ENCODE measurements around the gene NTN4.
"Not testable (repeated sequence)": the region's sequence is repeated elsewhere in the genome, so short reads cannot be mapped to it uniquely, and the experiment has no call there.

Gene NTN4

DNA sequence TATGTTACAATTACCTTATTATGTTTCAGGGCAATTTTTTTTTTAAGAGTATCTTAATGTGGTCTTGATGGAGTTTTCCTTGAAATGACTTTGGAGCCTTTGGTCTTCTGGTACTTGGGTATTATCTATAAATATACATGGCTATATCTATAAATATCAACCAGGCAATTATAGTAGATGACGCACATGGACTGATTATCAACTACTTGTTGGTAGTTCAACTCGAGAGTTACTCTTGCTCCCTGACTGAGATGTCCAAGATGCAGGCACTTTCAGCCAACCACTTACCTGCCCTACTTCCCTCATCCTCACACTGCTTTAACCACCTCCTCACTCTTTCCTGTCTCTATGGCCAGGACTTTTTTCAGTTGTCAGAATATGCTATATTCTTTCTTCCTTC is 85.4 kb downstream of the NTN4 start:
- DNase-seq: no peak

DNA sequence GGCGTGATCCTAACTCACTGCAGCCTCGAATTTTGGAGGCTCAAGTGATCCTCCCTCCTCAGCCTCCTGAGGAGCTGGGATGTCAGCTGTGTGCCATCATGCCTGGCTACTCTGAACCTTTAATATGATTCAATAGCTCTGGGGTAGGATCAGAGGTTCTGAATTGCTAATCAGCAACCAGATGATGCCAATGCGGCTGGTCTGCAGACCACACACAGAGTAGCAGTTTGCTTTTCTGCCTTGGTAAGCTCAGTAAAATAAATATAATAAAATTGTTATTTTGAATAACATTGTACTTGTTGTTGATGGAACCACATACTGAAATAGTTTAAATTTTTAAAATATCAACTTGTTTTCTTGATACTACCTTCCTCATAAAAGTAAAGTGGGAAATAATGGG is 86.6 kb downstream of the NTN4 start:
- DNase-seq: no peak

DNA sequence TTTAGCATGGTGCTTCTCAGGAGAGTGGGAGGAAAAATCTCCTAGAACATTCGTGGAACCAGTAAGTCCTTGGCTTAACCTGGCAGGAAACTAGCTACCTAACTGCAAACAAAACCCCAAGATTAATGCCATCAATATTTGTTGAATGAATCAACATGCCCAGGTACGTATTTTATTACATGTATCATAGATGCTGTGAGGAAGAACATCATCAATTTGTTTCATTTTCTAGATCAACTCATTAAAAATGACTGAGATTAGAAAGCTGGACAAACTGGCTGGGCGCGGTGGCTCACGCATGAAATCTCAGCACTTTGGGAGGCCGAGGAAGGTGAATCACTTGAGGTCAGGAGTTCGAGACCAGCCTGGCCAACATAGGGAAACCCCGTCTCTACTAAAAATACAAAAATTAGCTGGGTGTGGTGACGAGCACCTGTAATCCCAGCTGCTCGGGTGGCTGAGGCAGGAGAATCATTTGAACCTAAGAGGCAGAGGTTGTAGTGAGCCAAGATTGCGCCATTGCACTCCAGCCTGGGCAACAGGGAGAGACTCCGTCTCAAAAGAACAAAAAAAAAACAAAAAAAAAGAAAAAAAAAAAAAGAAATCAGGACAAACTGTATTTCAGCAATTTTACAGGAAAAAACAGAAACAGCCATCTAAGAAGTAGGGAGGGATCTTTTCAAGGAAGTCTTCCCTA is 88.7 kb downstream of the NTN4 start:
- DNase-seq: no peak

DNA sequence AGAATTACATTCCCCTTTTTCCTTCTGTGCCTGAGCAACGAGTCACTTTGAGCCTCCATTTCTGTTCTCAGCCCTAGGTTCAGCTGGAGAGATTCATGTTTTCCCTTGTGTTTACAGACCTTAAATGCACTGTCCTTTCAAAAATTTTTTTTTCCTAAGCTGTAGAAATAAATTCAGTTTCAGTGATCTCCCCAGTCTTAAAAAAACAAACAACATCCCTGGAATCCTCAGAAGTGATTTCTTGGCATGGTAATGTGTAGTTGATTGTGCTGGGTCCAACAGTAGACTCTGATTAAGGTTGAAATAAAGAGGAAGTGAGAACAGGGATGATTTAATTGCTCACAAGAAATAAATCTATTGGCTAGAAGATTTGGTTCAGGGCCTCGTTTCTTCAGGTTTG is 89.3 kb downstream of the NTN4 start:
- DNase-seq: no peak

DNA sequence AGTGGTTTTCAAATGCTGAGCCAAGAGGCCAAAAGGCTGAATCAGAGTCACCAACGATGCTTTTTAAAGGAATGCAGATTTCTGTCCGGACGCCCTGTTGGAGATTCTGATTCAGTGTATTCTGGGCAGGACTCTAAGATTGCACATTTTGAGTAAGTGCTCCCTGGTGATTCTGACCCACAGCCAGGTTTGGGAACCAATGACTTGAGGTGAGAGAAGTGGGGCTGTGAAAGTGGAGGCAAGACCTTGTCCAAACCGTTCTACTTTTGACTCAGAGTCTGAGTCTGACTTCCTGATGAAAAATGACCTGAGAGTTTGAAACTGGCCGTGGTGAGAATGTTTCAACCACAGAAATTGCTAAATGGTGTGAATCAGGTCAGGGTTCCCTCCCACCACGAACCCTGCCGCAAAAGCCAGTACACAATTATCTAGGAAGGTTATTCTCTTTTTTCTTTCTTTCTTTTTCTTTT is 90.2 kb downstream of the NTN4 start:
- DNase-seq: no peak

DNA sequence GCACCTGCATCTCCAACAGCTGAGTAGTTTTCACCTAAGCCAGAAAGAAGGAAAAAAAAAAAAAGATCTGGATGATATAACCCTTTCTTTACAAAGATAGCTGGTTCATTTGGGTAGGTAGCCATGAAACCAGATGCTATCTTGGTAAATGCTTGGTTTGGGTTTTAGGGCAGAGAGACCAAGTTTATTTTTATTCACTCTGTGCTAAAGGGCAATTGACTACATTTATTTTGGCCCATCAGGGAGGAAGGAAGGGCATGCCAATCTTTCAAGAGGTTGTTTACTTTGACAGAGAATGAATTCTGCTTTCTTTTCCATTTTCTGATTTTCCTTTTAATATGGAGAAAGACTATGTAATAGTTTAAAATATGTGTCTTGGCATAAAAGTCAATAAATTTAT is 91.0 kb downstream of the NTN4 start:
- no peak for DNase-seq

DNA sequence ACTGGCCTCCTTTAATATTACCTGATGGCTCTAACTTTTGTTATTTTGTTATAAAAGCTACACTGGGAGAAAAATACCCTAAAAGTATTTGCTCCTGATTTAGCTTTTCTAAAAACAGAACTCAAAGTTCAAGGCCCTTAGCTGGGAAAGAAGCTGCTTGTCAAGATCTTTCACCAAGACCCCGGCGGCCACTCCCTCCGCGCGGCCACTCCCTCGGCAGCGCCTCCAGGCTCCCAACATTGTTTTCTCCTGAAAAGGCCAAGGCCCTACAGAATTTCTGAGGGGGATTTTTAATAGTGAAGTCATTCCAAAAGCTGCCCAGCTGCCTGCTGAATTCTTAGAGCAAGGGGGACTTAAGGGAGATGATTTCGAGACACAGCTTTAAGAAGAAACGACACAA is 96.4 kb downstream of the NTN4 start:
- DNase-seq: no peak

DNA sequence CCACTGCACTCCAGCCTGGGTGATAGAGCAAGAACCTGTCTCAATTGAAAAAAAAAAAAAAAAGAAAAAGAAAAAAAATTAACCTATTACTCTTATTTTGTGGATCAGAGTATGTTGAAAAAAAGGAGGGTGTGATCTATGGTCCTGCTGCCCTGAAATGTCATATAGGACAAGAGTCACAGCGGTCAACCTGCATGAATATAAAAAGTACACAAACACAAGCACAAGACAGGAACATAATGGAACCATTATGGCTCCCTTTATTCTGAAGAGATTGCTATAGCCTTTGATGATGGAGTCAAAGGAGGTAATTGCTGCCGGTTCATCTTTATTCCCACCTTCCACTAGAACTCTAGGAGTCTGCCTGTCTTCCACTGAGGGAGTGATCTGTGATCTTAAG is 96.9 kb downstream of the NTN4 start:
- no peak for DNase-seq

DNA sequence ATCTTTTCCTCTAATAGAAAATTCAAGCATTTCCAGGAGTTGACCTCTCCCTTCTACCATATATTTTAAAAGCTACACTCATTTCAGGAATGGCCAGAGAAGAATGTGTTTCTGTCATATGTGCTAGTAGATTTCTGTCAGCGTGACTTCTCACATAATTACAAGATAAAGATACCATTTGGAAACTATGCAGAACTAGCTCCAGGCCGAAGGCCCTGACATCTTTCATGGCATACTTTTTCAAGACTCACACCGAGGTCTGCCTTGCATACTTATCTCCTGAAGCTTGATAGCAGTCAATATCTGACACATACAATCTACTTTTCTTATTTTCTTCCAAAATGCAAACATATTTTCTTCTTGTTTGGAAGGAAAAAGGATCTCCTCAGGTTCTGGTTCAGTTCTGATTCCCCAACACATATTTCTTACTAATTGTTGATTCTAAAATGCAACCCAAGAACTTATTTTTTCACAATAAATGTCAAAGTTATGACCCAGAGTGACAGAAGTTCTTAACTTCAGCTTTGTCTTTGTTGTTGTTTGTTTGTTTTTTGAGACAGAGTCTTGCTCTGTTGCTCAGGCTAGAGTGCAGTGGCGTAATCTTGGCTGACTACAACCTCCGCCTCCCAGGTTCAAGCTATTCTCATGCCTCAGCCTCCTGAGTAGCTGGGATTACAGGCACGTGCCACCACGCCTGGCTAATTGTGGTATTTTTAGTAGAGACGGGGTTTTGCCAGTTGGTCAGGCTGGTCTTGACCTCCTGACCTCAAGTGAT is 99.5 kb downstream of the NTN4 start:
- no peak for DNase-seq

DNA sequence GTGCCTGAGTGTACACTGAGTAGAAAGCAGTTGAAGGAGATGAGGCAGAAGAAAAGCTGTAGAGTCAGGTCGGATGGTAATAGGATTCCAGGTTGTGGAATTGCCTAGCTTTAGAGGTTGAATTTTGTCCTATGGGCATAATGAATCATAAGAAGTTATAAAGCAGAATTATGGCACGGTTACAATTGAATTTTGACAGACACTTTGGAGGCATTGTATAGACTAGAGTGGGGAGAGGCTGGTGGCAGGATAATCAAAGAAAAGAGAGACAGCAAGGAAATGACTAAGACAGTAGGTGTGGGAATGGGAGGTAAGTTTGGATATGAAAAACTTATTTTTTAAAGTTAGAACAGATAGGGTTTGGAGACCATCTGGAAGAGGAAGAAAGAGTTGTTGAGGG is 102.6 kb downstream of the NTN4 start:
- DNase-seq: no peak

DNA sequence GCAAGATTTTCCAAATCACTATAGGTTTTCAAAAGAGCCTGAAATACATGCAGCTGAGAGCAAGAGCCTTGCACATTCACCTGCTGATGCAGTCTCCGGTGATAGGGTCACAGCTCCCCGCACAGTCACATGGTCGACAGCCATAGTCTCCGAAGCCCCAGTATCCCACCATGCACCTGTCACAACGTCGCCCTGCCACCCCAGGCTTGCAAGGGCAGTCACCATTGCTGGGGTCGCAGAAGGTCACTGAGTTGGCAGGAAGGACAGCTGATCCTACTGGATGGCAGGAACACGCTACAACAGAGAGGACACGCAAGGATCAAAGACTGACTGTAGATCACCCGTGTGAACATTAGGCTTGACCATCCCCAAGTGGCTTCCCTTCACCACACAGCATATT is 107.1 kb downstream of the NTN4 start:
- no peak for DNase-seq

DNA sequence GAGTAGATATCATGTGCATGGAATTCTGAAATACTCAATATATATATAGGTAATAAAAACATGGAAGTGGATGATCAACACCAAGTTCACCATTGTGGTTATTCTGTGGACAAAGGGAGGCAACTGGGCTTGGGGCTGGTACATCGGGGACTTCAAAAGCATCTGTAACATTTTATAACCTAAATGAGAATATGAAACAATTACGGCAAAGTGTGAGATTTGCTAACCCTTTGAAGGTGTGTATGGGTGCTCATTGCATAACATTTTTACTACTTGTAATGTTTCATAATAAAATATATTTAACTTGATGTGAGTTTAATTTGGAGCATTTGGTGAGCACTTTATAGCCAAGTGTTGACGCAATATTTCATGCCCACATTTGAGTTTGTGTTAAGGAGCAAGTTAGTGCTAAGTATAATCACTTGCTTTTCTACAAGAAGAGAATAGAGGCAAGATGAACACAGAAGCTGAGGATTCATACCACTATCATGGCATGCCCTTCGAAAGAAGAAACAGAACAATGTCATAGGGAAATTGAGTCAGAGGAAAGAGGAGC is 109.3 kb downstream of the NTN4 start:
- DNase-seq: no peak

DNA sequence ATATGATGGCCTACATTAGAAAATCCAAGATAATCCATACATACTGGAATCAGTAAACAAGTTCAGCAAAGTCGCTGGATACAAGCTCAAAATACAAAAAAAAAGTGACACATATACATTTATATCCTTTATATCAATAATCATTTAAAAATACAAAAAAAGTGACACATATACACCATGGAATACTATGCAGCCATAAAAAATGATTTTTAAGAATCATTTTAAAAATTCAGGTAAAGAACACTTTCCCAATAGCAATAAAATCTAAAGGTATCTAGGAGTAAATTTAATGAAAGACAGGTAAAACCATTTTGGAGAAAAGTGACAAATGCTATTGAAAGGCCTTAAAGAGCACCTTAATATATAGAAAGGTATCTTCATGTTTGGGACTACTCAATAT is 111.9 kb downstream of the NTN4 start:
- no peak for DNase-seq

DNA sequence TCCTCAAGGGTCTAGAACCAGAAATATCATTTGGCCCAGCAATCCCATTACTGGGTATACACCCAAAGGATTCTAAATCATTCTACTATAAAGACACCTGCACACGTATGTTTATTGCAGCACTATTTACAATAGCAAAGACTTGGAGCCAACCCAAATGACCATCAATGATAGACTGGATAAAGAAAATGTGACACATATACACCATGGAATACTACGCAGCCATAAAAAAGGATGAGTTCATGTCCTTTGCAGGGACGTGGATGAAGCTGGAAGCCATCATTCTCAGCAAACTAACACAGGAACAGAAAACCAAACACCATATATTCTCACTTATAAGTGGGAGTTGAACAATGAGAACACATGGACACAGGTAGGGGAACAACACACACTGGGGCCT is 112.8 kb downstream of the NTN4 start:
- not testable (repeated sequence) for DNase-seq

DNA sequence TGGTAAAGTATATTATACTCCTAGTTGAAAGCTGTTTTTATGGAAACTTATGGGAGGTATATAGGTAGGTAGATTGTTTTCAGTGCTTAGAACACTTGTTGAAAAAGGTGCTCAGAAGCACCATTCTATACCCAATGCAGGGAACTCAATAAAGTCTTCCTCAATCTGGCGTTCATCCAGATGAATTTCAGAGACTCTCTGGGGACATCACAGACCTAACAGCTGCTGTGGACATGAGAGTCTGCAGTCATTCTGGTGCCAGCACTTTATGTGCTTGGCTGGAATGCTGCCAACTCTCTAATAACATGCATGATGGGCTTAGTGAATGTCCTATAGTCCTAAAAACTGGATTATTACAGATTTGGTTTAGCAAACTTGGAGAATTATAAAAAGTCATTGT is 115.9 kb downstream of the NTN4 start:
- no peak for DNase-seq

DNA sequence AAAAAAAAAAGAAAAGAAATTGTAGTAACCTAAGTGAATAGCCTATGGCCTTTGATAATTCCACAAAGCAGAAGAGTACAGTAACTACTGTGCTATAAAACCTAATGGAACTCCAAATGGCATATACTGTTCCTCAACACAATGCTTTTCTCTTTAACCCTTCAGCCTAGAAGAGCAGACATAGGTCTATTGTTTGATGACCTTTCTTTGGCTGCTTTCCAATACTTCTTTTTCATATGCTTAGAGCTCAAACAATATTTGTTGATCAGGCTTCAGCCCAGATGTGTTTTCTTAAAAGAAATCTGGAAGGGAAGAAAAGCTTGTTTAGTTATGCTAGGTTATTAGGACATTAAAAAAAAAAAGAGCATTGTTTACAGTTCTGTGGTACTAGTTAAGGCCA is 116.4 kb downstream of the NTN4 start:
- no peak for DNase-seq

DNA sequence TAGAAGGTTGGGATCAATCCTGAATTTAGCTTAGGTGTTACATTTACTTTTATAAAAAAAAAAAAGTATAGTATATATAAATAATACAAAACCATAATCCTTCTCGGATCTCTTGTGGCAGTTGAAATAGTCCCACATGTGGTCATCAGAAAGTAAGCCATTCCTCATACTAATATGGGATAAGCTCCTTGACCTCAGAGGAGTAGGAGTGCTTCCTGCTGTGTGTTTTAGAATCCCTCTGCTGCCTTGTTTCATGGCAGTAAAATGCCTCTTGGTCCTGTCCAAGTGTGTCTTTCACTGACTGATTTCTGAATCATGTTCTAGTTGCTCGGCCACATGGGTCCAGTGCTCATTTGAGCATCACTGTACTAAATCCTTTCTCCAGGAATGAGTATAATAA is 117.0 kb downstream of the NTN4 start:
- no peak for DNase-seq

DNA sequence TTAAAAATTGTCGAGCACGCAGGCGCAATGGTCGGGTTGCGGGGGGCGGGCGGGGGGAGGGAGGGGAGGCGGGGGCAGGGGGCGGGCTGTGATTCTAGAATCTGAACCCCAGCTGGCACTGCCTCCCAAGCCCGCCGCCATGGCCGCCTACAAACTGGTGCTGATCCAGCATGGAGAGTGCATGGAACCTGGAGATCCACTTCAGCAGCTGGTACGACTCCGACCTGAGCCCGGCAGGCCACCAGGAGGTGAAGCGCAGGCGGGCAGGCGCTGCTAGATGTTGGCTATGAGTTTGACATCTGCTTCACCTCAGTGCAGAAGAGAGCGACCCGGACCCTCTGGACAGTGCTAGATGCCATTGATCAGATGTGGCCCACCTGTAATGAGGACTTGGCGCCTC is 118.4 kb downstream of the NTN4 start:
- DNase-seq: no peak

DNA sequence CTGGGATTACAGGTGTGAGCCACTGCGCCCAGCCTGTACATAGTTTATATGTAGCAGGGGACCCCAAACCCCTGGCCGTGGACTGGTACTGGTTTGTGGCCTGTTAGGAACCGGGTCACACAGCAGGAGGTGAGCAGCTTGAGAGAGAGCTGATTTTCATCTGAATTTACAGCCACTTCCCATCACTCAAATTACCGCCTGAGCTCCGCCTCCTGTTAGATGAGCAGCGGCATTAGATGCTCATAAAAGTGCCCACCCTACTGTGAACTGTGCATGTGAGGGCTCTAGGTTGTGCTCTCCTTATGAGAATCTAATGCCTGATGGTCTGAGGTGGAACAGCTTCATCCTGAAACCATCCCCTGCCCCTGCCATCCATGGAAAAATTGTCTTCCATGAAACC is 119.3 kb downstream of the NTN4 start:
- DNase-seq: no peak

DNA sequence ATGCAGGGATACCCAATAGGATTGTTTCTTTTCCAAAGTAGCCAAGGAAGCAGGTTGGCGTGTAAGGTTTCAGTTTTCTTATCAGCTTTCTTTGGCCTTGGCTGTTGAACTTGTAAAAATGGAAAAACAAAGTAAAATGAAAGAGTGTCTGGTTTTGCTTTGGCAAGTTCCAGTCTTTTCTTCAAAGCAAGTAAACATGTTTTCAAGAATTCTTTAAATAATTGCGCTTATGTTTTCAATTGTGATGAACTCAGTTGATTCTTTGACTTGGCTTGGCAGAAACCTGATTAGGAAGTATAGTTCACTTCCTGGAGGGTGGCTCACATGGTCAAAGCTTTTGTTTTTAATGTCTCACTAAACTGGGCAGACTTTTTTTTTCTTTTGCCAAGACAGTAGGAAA is 127.0 kb downstream of the NTN4 start:
- no peak for DNase-seq

DNA sequence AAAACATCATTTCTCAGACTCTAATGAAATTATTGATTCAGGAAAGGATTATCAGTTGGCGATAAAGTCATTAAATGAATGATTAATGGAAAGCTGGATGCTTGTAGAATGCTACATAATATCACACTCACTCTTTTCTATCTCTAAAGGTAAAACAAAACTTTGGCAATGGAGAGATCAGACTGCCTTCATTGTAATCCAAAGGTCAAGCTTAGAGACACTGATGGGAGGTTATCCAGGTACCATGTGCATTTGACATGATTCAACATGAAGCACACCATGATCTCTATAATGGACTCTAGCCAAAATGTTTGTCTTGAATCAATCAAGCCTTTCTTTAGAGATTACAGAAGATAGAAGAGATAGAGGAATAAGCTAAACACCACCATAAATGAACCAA is 129.2 kb downstream of the NTN4 start:
- no peak for DNase-seq

DNA sequence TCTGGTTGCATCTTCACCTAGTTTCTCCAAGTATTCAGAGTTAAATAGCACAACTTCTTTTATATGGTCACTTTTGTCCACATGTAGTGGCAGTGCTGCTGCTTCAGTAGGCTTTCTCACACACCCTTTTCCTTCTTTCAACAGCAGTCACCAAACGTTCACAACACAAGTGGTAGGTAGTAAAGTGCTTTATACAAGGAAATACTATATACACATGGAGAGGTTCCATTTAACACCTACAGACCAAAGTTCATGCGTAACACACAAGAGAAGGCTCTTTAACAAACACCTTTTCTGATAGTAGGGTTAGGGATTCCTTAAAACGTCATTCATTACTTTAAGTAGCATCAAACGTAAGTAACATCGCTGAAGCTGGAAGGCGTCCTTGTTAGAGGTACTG is 132.2 kb downstream of the NTN4 start:
- no peak for DNase-seq

DNA sequence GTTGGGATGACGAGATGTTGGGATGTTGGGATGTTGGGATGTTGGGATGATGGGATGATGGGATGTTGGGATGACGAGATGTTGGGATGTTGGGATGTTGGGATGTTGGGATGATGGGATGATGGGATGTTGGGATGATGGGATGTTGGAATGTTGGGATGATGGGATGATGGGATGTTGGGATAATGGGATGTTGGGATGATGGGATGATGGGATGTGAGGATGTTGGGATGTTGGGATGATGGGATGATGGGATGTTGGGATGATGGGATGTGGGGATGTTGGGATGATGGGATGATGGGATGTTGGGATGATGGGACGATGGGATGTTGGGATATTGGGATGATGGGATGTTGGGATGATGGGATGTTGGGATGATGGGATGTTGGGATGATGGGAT is 135.9 kb downstream of the NTN4 start:
- not testable (repeated sequence) for DNase-seq

DNA sequence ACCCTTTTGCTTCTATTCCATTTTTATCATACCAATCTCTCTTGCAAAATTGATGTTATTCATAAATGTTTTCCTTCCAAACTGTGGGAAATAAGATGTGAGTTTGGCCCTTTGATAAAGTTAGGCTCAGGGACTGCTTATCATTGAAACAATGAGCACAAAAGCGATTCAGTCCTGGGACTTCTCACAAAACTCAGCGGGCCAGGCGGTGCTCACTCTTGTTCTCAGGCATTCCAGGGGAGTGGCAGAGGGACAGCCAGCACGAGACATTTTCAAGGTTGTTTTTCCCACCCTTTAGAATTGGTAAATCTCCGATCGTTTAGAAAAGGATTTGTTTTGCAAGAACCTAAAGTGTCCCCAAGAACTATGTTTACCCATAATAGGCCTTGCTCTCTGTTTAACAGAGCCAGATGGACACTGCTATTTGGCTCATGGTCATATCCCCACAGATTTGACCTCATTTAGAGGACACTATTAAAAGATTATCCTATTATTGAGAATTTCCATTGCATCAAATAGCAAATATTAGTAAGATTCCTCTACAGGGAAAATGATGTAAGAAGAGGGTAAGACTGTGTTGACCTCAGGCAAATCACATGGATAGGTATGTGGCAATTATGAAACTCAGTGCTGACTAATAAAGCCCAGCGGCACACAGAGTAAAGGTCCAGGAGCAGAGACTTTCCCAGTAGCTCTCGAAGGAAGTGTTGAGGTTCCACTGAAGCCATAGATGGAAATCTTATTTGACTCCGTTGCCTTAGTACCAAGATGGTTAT is 136.6 kb downstream of the NTN4 start:
- no peak for DNase-seq

Data from cortex of kidney (tissue), 1 donor.